Natural killer cell treated with Interleukin-12 subunit alpha and Interleukin-12 subunit beta and Interleukin-15 and Interleukin-18, amount 100 ng/mL, for 72 hours (primary cell): ENCODE measurements around the gene JADE1. TPM values are rescaled to one million over a fixed set of nuclear protein-coding genes. Genes with fewer than 3 reads are reported as not detected.
A peak's percentile ranks its signal among the peaks of the same experiment; 100 is the strongest.

Experiments
- ATAC-seq, 2 donors: fragments of 150-1000 bp; cut with Tn5 transposase in 1 of 2; sonication (Bioruptor Pico), chemical (Tn5 transposase) in 1 of 2; 2 replicates each; pipeline ENCODE4 v1.10.0; 2021
- DNase-seq: peaks from one replicate; pipeline ENCODE4 v3.0.0; 2022; ENCODE audit warnings: low spot score
- H3K27ac Mint-ChIP-seq, 2 donors: 1 replicate in 1 of 2; 2 replicates in 1 of 2; pipeline ENCODE4 v1.8.0; 2022; ENCODE audit warnings: mixed read lengths in 2 of 2, mild to moderate bottlenecking in 1 of 2, moderate library complexity in 1 of 2
- H3K27me3 Mint-ChIP-seq, 2 donors: 1 replicate in 1 of 2; 2 replicates in 1 of 2; pipeline ENCODE4 v1.8.0; 2022; ENCODE audit warnings: mixed read lengths in 2 of 2
- H3K36me3 Mint-ChIP-seq: one replicate; pipeline ENCODE4 v1.8.0; 2022; ENCODE audit warnings: mixed read lengths
- H3K4me1 Mint-ChIP-seq, 2 donors: 1 replicate in 1 of 2; 2 replicates in 1 of 2; pipeline ENCODE4 v1.8.0; 2022; ENCODE audit warnings: low read depth in 2 of 2, mixed read lengths in 2 of 2, mild to moderate bottlenecking in 1 of 2
- H3K4me3 Mint-ChIP-seq: one replicate; pipeline ENCODE4 v1.8.0; 2022; ENCODE audit warnings: mixed read lengths
- H3K9me3 Mint-ChIP-seq: 2 replicates; pipeline ENCODE4 v1.8.0; 2022; ENCODE audit warnings: mixed read lengths
- total RNA-seq, 2 donors: library from RNA; stranded (reverse); gene quantifications; one replicate each; pipeline ENCODE4 v1.2.3, GENCODE V29; 2022

The JADE1 gene
- total RNA-seq, 2 donors from 2014 or later = 21.7 to 33.6 TPM

- H3K9me3 Mint-ChIP-seq = no peaks in the 10 kb centered on the region
- ATAC-seq (peak; percentile 85 to 93), DNase-seq (peak; percentile 80)
- peak overlapping the region; percentile 76 for H3K4me3 Mint-ChIP-seq
- peaks cover 39% of the 10 kb centered on the region for H3K36me3 Mint-ChIP-seq
- no peaks in the 10 kb centered on the region for H3K27me3 Mint-ChIP-seq
- H3K4me1 Mint-ChIP-seq = peaks cover 52 to 55% of the 10 kb centered on the region in 2 donors
- peak overlapping the region; percentile 70 to 81 for H3K27ac Mint-ChIP-seq
Observed at GRCh38 chr4:128862608-128863311, 53.3 kb downstream of the JADE1 start.

GRCh38 chr4:128863312-128864075, 54.0 kb downstream of the JADE1 start:
- peaks cover 52 to 53% of the 10 kb centered on the region in 2 donors for H3K4me1 Mint-ChIP-seq
- peaks cover 33% of the 10 kb centered on the region for H3K36me3 Mint-ChIP-seq
- peak overlapping the region; percentile 70 to 81 for H3K27ac Mint-ChIP-seq
- DNase-seq = peak; percentile 67
- H3K9me3 Mint-ChIP-seq = no peaks in the 10 kb centered on the region
- H3K27me3 Mint-ChIP-seq = no peaks in the 10 kb centered on the region
- ATAC-seq = no peak
- H3K4me3 Mint-ChIP-seq = peak overlapping the region; percentile 76

- H3K9me3 Mint-ChIP-seq = no peaks in the 10 kb centered on the region
- H3K27me3 Mint-ChIP-seq = no peaks in the 10 kb centered on the region
- DNase-seq (no peak), ATAC-seq (no peak)
- H3K4me1 Mint-ChIP-seq = peaks cover 44 to 46% of the 10 kb centered on the region in 2 donors
- H3K4me3 Mint-ChIP-seq = no peak overlapping the region
- peak overlapping the region; percentile 28 to 51 for H3K27ac Mint-ChIP-seq
- H3K36me3 Mint-ChIP-seq = peaks cover 24% of the 10 kb centered on the region
Observed at GRCh38 chr4:128865132-128865531, 55.6 kb downstream of the JADE1 start.

GRCh38 chr4:128866269-128866668, 56.8 kb downstream of the JADE1 start:
- H3K27me3 Mint-ChIP-seq = no peaks in the 10 kb centered on the region
- H3K27ac Mint-ChIP-seq = peak overlapping the region; percentile 17 to 61
- peaks cover 27% of the 10 kb centered on the region for H3K36me3 Mint-ChIP-seq
- peaks cover 41 to 47% of the 10 kb centered on the region in 2 donors for H3K4me1 Mint-ChIP-seq
- DNase-seq (no peak), ATAC-seq (no peak)
- no peaks in the 10 kb centered on the region for H3K9me3 Mint-ChIP-seq
- H3K4me3 Mint-ChIP-seq = no peak overlapping the region

DNA sequence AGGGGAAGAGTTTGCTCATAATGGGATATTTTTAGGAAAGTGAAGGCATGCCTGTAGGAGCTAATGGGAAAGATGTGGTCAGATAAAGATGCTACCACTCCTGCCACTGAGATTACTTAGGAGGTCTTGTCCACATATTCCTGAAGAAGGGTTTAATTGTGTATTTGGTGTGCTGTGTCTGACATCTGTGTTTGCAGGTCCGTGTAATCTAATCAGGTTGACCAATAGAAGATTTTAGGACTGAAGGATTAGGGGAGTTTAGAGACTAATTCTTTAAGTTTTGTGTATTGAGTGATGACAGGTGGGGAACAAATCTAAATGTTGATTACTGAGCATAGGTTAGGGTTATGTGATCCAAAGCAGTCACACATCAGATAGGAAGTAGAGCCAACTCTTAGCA, 57.2 kb downstream of the JADE1 start:
- Mint-ChIP-seq H3K27ac (peak overlapping the region; percentile 17 to 61), H3K9me3 (no peaks in the 10 kb centered on the region), H3K4me3 (no peak overlapping the region), H3K27me3 (no peaks in the 10 kb centered on the region), H3K36me3 (peaks cover 29% of the 10 kb centered on the region), H3K4me1 (peaks cover 38 to 47% of the 10 kb centered on the region in 2 donors)
- ATAC-seq (no peak), DNase-seq (no peak)

GRCh38 chr4:128868758-128869157, 59.3 kb downstream of the JADE1 start:
- Mint-ChIP-seq H3K9me3 (no peaks in the 10 kb centered on the region), H3K27me3 (no peaks in the 10 kb centered on the region), H3K4me3 (no peak overlapping the region), H3K27ac (peak overlapping the region; percentile 11 to 22), H3K36me3 (peaks cover 37% of the 10 kb centered on the region), H3K4me1 (peaks cover 19 to 29% of the 10 kb centered on the region in 2 donors)
- DNase-seq = no peak
- ATAC-seq = peak in 1 of 2 donors; percentile 21

- Mint-ChIP-seq H3K4me1 (peaks cover 16 to 29% of the 10 kb centered on the region in 2 donors), H3K27ac (peak overlapping the region; percentile 11 to 57), H3K4me3 (no peak overlapping the region), H3K9me3 (no peaks in the 10 kb centered on the region), H3K36me3 (peaks cover 39% of the 10 kb centered on the region), H3K27me3 (no peaks in the 10 kb centered on the region)
- DNase-seq (no peak), ATAC-seq (no peak)
Observed at GRCh38 chr4:128869776-128870509, 60.4 kb downstream of the JADE1 start.

GRCh38 chr4:128871948-128872347, 62.4 kb downstream of the JADE1 start:
- DNase-seq (no peak), ATAC-seq (peak in 1 of 2 donors; percentile 78)
- peaks cover 33% of the 10 kb centered on the region for H3K36me3 Mint-ChIP-seq
- peaks cover 6 to 20% of the 10 kb centered on the region in 2 donors for H3K4me1 Mint-ChIP-seq
- peak overlapping the region; percentile 27 to 57 for H3K27ac Mint-ChIP-seq
- no peak overlapping the region for H3K4me3 Mint-ChIP-seq
- H3K9me3 Mint-ChIP-seq = no peaks in the 10 kb centered on the region
- H3K27me3 Mint-ChIP-seq = no peaks in the 10 kb centered on the region

GRCh38 chr4:128876200-128876599, 66.7 kb downstream of the JADE1 start:
- DNase-seq (no peak), ATAC-seq (no peak)
- Mint-ChIP-seq H3K36me3 (peaks cover 21% of the 10 kb centered on the region), H3K9me3 (no peaks in the 10 kb centered on the region), H3K27ac (no peak overlapping the region), H3K27me3 (no peaks in the 10 kb centered on the region), H3K4me3 (no peak overlapping the region), H3K4me1 (peaks cover 0 to 5% of the 10 kb centered on the region in 2 donors)

DNA sequence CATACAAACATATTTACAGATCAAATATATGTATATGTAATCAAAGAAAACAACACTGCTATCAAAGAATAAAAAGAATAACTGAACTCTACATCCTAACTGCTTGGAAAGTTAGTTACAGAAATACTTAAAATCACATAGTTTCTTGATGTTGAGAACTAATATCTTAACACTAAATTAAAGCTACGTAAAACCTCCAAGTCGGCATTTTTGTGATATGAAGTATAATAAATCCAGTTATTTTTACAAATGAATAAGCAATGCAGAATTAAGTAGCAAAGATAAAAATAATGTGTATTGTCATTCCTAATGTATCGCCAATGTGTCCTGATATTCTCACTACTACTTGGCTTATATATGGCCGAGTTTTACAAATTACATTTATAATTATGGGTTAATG, 68.4 kb downstream of the JADE1 start:
- peaks cover 11% of the 10 kb centered on the region for H3K36me3 Mint-ChIP-seq
- ATAC-seq (no peak), DNase-seq (no peak)
- no peak overlapping the region for H3K27ac Mint-ChIP-seq
- H3K4me1 Mint-ChIP-seq = peaks cover 0 to 3% of the 10 kb centered on the region in 2 donors
- H3K9me3 Mint-ChIP-seq = no peaks in the 10 kb centered on the region
- no peaks in the 10 kb centered on the region for H3K27me3 Mint-ChIP-seq
- H3K4me3 Mint-ChIP-seq = no peak overlapping the region

- Mint-ChIP-seq H3K27ac (no peak overlapping the region), H3K36me3 (peaks cover 6% of the 10 kb centered on the region)
Observed at GRCh38 chr4:128879283-128879682, 69.8 kb downstream of the JADE1 start.

DNA sequence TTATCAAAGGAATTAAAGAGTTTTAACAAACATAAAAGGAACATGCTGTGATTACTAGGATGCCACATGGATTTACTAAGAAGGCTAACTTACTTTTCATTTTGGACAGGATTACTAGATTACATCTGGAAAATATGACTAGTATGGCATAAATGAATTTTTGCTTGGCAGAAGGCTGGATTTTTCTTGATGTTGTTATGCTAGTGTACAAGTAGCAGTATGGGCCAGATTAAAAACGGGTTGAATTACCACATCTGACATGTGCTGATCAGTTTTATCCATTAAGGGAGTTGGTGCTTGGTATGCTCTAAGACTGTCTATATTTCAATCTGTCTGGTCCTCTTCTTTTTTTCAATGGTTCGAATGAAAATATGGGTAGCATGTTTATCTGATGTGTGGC, 70.5 kb downstream of the JADE1 start:
- H3K36me3 Mint-ChIP-seq = peaks cover 6% of the 10 kb centered on the region
- DNase-seq (no peak), ATAC-seq (no peak)
- no peak overlapping the region for H3K4me3 Mint-ChIP-seq
- no peaks in the 10 kb centered on the region for H3K9me3 Mint-ChIP-seq
- peaks cover 0 to 10% of the 10 kb centered on the region in 2 donors for H3K4me1 Mint-ChIP-seq
- no peak overlapping the region for H3K27ac Mint-ChIP-seq
- no peaks in the 10 kb centered on the region for H3K27me3 Mint-ChIP-seq

More at GRCh38 chr4:128879283-128879682, 69.8 kb downstream of the JADE1 start:
- Mint-ChIP-seq H3K4me1 (peaks cover 0 to 7% of the 10 kb centered on the region in 2 donors), H3K27me3 (no peaks in the 10 kb centered on the region), H3K4me3 (no peak overlapping the region), H3K9me3 (no peaks in the 10 kb centered on the region)
- ATAC-seq = no peak
- DNase-seq = no peak

- Mint-ChIP-seq H3K27ac (no peak overlapping the region), H3K36me3 (peaks cover 6% of the 10 kb centered on the region), H3K4me3 (no peak overlapping the region), H3K9me3 (no peaks in the 10 kb centered on the region), H3K4me1 (peaks cover 0 to 10% of the 10 kb centered on the region in 2 donors), H3K27me3 (no peaks in the 10 kb centered on the region)
- DNase-seq = no peak
- no peak for ATAC-seq
Observed at GRCh38 chr4:128880662-128881061, 71.2 kb downstream of the JADE1 start.
